ENCODE results near the gene MAP10.

MAP10 gene

GRCh38 chr1:232853994-232854797 is 49.0 kb downstream of the MAP10 start:
- DNase-seq (ENCODE audit: low spot score) = no peak

- no peak for DNase-seq (ENCODE audit: low spot score)
Measured at GRCh38 chr1:232854798-232855159, 49.6 kb downstream of the MAP10 start.

GRCh38 chr1:232856541-232856940 is 51.3 kb downstream of the MAP10 start:
- DNase-seq (ENCODE audit: low spot score) = no peak

Small RNA genes lying within 50 kb of the gene (small RNA-seq; reads per million reads assigned to genes)
- gene RNU1-74P = 0.05 to 0.18 reads per million in 2 experiments
